Chondrocyte (in vitro differentiated cells): ENCODE measurements around the gene KLHL7. TPM values are rescaled to one million over a fixed set of nuclear protein-coding genes. Genes with fewer than 3 reads are reported as not detected.

Experiments
- DNase-seq: peaks from one replicate; pipeline ENCODE4 v3.0.0; 2021; ENCODE audit warnings: mixed read lengths, low spot score
- H3K27ac Mint-ChIP-seq: one replicate; pipeline ENCODE4 v1.8.0; 2021; ENCODE audit warnings: mild to moderate bottlenecking, moderate library complexity, mixed read lengths; ENCODE audit not compliant: unreplicated experiment
- H3K27me3 Mint-ChIP-seq: 2 replicates; pipeline ENCODE4 v1.8.0; 2021; ENCODE audit warnings: low read depth, mixed read lengths
- H3K36me3 Mint-ChIP-seq: 2 replicates; pipeline ENCODE4 v1.8.0; 2021; ENCODE audit warnings: low read depth, mixed read lengths
- H3K4me1 Mint-ChIP-seq: 2 replicates; pipeline ENCODE4 v1.8.0; 2021; ENCODE audit warnings: low read depth, mild to moderate bottlenecking, mixed read lengths
- H3K4me3 Mint-ChIP-seq: one replicate; pipeline ENCODE4 v1.8.0; 2021; ENCODE audit warnings: mild to moderate bottlenecking, moderate library complexity, mixed read lengths; ENCODE audit not compliant: unreplicated experiment
- H3K9me3 Mint-ChIP-seq: 2 replicates; pipeline ENCODE4 v1.8.0; 2021; ENCODE audit warnings: low read depth, mixed read lengths
- total RNA-seq: library from RNA; stranded (reverse); gene quantifications from 3 replicates; pipeline ENCODE4 v1.2.1, GENCODE V29; 2021
- TF ChIP-seq, protein P1 (sequence below): fragments of 200-600 bp; sonication (generic); IDR thresholded peaks from 2 replicates; pipeline ENCODE4 v1.5.0; 2021; ENCODE audit warnings: antibody characterized with exemption, mild to moderate bottlenecking, moderate library complexity

The KLHL7 gene
- total RNA-seq, 1 donor from 2014 or later: 38.1 TPM

DNA sequence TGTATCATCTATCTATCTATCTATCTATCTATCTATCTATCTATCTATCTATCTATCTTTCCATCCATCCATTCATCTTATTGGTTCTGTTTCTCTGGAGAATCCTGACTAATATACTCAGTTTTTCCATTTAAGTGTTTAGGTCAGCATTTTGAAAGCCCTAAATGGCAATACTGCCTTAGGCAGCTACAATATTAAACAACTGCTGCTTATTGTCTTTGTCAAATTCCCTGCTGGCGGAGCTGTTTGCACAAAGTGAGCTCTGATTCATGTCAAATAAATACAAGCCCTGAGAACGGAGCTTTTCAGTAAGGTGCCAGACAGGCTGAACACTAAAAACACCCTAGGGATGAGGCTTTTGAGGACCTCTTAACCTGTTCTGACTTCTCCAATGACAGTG lies 7.1 kb upstream of the KLHL7 start:
- no peak overlapping the region for H3K27ac Mint-ChIP-seq
- H3K36me3 Mint-ChIP-seq: peaks cover 5% of the 10 kb centered on the region
- peaks cover 5% of the 10 kb centered on the region for H3K4me1 Mint-ChIP-seq
- DNase-seq: no peak
- no peak overlapping the region for H3K4me3 Mint-ChIP-seq
- no peaks in the 10 kb centered on the region for H3K27me3 Mint-ChIP-seq
- TF ChIP-seq, protein P1, sequence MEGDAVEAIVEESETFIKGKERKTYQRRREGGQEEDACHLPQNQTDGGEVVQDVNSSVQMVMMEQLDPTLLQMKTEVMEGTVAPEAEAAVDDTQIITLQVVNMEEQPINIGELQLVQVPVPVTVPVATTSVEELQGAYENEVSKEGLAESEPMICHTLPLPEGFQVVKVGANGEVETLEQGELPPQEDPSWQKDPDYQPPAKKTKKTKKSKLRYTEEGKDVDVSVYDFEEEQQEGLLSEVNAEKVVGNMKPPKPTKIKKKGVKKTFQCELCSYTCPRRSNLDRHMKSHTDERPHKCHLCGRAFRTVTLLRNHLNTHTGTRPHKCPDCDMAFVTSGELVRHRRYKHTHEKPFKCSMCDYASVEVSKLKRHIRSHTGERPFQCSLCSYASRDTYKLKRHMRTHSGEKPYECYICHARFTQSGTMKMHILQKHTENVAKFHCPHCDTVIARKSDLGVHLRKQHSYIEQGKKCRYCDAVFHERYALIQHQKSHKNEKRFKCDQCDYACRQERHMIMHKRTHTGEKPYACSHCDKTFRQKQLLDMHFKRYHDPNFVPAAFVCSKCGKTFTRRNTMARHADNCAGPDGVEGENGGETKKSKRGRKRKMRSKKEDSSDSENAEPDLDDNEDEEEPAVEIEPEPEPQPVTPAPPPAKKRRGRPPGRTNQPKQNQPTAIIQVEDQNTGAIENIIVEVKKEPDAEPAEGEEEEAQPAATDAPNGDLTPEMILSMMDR: no peak
- peaks cover 15% of the 10 kb centered on the region for H3K9me3 Mint-ChIP-seq

DNA sequence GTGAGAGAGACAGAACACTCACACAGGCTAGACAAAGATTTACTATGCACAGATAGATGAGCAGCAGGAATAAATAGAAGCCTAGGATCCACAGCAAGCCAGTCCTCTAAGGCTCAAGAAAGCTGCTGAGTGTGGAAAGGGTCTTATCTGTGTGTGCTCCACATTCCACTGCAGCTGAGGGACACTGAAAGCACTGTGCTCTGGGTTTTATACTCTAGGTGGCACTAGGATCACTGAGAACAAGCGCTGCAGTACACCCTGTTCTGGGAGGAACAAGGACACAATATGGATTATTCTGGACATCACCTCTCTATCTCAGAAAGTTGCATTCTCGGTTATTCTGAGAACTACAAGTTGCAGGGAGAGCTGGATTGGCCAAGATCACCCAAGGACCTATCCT lies 4.9 kb upstream of the KLHL7 start:
- Mint-ChIP-seq H3K27me3 (no peaks in the 10 kb centered on the region), H3K9me3 (peaks cover 15% of the 10 kb centered on the region), H3K36me3 (peaks cover 5% of the 10 kb centered on the region), H3K4me3 (no peak overlapping the region), H3K4me1 (peaks cover 2% of the 10 kb centered on the region), H3K27ac (no peak overlapping the region)
- DNase-seq: no peak
- TF ChIP-seq, protein P1: no peak

DNA sequence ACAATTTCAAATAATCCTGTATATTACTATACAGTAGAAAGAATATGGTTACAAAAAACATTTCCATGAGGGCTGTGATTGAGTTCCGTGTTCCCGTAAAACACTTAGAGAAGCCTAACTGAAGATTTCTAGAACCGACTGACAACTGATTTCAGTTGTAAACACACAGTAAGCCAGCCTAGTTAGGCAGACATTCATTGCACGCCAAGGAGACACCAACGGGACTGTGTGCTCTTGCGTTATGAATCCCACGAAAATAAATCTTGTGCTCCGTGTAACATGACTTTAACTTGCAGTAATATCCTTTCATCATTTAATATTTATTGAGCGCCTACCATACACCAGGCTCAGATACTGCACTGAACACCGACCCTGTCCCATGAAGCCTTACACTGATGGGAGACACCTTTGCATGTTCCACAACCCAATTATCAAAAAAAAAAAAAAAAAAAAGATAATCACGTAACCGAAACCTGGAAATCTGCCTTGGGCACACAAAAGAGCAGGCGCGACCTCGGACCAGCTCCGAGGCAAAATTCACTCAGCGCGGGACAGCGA lies 420 bp upstream of the KLHL7 start:
- Mint-ChIP-seq H3K4me3 (peak overlapping the region; percentile 93), H3K36me3 (peaks cover 5% of the 10 kb centered on the region), H3K27me3 (no peaks in the 10 kb centered on the region), H3K9me3 (peaks cover 13% of the 10 kb centered on the region), H3K4me1 (peaks cover 33% of the 10 kb centered on the region), H3K27ac (peak overlapping the region; percentile 97)
- no peak for DNase-seq
- TF ChIP-seq, protein P1: no peak

DNA sequence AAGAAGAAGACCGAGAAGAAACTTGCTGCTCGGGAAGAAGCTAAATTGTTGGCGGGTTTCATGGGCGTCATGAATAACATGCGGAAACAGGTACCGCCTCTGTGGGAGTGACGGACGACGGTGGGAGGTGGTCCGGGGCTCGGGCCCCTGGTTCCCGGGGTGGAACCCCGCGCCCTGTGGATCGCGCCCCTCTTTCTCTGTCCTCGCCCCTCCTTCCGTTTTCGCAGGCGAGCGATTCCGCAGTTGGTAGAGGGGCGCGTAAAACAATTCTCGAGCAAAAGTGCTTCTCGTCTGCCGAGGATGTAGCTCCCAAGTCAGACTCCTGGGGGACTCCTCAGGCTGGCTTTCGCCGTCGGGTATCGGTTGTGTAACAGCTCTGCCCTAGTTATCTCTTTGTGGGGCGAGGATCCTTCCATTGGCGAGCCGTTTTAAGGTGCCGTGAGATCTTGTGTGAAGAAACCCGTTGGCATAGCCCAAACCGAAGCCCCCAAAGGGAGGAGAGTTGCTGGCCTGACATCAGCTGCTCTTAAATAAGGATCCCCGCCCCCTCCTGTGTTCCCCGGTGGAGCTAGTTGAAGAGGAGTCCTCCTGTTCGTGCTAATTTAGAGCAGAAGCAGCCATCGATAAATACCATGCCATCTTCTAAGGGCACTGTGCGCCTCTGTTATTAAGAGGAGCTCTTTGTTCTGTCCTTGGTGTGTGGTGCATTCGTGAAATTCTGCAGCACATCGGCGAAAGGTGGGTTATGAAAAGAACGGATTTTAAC lies 655 bp downstream of the KLHL7 start:
- TF ChIP-seq, protein P1: peak; percentile 55
- peaks cover 13% of the 10 kb centered on the region for H3K9me3 Mint-ChIP-seq

GRCh38 chr7:23106823-23107663 lies 1.5 kb downstream of the KLHL7 start:
- peak overlapping the region; percentile 93 for H3K4me3 Mint-ChIP-seq
- peaks cover 8% of the 10 kb centered on the region for H3K9me3 Mint-ChIP-seq
- peaks cover 34% of the 10 kb centered on the region for H3K4me1 Mint-ChIP-seq
- TF ChIP-seq, protein P1: no peak
- peaks cover 5% of the 10 kb centered on the region for H3K36me3 Mint-ChIP-seq
- H3K27me3 Mint-ChIP-seq: no peaks in the 10 kb centered on the region
- DNase-seq: no peak
- peak overlapping the region; percentile 97 for H3K27ac Mint-ChIP-seq

More for the DNA sequence above, 655 bp downstream of the KLHL7 start:
- DNase-seq: no peak
- peak overlapping the region; percentile 93 for H3K4me3 Mint-ChIP-seq
- H3K4me1 Mint-ChIP-seq: peaks cover 34% of the 10 kb centered on the region
- peak overlapping the region; percentile 97 for H3K27ac Mint-ChIP-seq
- peaks cover 5% of the 10 kb centered on the region for H3K36me3 Mint-ChIP-seq
- H3K27me3 Mint-ChIP-seq: no peaks in the 10 kb centered on the region
